Measurements from ENCODE around the gene FRYL. TPM values are rescaled to one million over a fixed set of nuclear protein-coding genes. Genes with fewer than 3 reads are reported as not detected.
"Not testable (repeated sequence)": the region's sequence is repeated elsewhere in the genome, so short reads cannot be mapped to it uniquely, and the experiment has no call there.

Gene FRYL
- total and polyA plus RNA-seq, 9 donors = 14.9 to 38.3 (median 20.3) TPM

DNA sequence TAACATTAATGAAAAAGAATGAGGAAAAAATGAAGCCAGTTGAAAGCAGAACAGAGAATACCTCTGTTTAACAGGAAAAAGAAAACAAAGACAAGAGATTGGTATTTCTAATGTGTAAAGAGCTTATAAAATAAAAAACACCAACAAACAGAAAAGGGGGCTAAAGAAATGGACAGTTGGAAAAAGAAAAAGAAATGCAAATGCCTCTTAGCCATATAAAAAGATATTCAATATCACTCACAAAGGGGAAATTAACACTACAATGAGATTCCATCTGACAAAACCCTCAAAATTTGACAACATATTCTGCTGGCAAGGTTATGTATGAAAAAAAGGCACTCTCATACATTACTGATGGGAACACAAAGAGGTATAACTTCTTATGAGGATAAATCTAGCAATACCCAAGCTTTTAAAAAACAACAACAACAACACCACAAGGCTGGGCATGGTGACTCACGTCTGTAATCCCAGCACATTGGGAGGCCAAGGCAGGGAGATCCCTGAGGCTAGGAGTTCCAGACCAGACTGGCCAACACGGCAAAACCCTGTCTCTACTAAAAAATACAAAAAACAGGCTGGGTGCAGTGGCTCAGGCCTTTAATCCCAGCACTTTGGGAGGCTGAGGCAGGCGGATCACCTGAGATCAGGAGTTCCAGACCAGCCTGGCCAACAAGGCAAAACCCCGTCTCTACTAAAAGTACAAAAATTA, 75.8 kb downstream of the FRYL start:
- WGBS (ENCODE audit: insufficient coverage) = 100% methylated on average over 3 of the region's 4 CpGs
- Histone ChIP-seq H3K4me1 (ENCODE audit: control insufficient read depth, insufficient read depth, low read length) (no peaks in the 10 kb centered on the region), H3K4me3 (ENCODE audit: low read length) (no peak overlapping the region), H3K27ac (ENCODE audit: low read length) (no peak overlapping the region), H3K9me3 (replicated peaks; ENCODE audit: control insufficient read depth, low read depth, low read length) (no peaks in the 10 kb centered on the region), H3K27me3 (ENCODE audit: control insufficient read depth, insufficient read depth, low read length) (no peaks in the 10 kb centered on the region), H3K36me3 (ENCODE audit: control insufficient read depth, insufficient read depth, low read length) (peaks cover 2% of the 10 kb centered on the region)
- DNase-seq = no peak

DNA sequence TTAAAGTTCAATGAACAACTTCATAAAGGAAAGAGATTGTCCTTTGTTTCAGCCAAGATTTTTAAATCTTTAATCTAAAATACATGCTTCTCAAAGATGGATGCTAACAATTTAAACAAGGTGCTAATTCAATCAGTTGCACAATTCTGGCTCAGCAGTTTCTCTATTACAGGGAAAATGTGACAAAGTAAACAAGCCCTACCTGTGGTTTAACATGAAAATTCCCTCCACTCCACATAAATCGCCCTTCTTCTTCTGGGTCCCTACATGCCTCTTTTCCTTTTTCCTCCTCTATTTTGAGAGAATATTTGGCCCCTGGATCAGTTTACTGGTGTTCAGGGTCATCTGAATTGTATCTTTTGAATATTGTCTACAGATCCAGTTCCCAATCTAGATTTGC, 80.6 kb downstream of the FRYL start:
- Histone ChIP-seq H3K27ac (ENCODE audit: low read length) (no peak overlapping the region), H3K4me1 (ENCODE audit: control insufficient read depth, insufficient read depth, low read length) (no peaks in the 10 kb centered on the region), H3K27me3 (ENCODE audit: control insufficient read depth, insufficient read depth, low read length) (no peaks in the 10 kb centered on the region), H3K36me3 (ENCODE audit: control insufficient read depth, insufficient read depth, low read length) (no peaks in the 10 kb centered on the region), H3K9me3 (replicated peaks; ENCODE audit: control insufficient read depth, low read depth, low read length) (no peaks in the 10 kb centered on the region), H3K4me3 (ENCODE audit: low read length) (no peak overlapping the region)
- no CpG with 5 or more reads among the region's 1 CpG for WGBS (ENCODE audit: insufficient coverage)
- DNase-seq = no peak

DNA sequence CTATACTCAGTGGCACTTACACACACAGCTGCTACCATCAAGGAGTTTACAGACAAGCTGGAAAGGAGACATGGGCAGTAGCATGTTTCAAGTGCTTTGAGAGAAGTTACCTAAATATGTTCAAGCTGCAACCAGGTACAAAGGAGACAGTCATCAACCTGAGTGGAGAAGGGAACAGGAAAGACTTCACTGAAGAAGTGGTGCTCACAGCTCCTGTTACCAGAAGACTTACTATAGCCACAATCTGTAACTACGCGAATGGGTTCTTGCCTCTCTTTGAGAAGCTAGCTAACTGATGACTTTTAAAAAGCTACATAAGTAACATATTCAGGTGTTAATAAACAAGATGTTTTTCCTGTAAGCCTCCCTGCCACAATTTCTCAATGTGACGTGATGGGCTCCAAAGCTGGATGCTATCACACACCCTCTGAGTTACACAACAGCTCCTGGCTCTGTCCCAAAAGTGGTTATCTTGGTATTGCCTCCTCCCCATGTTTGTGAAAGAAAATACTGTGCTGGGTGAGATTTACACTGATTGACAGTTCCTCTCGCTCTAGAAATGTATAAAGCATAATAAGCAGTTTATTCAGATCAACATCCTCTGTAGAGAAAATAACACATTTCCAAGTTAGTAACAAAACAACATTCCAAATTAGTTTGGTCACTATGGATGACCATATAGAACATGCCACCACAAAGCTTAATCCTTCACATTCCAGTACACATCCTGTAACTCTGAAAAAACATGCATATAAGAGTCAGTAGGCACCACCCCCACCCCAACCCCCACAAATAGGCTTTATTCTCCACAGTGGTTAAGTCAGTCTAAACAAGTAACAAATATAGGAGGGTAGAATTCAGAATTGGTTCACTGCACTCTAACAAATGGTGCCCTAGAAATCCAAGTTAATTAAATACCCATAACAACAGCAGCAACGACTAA, 81.8 kb downstream of the FRYL start:
- Histone ChIP-seq H3K27me3 (ENCODE audit: control insufficient read depth, insufficient read depth, low read length) (no peaks in the 10 kb centered on the region), H3K36me3 (ENCODE audit: control insufficient read depth, insufficient read depth, low read length) (no peaks in the 10 kb centered on the region), H3K9me3 (replicated peaks; ENCODE audit: control insufficient read depth, low read depth, low read length) (no peaks in the 10 kb centered on the region), H3K27ac (ENCODE audit: low read length) (no peak overlapping the region), H3K4me1 (ENCODE audit: control insufficient read depth, insufficient read depth, low read length) (no peaks in the 10 kb centered on the region), H3K4me3 (ENCODE audit: low read length) (no peak overlapping the region)
- WGBS (ENCODE audit: insufficient coverage) = no CpG with 5 or more reads among the region's 5 CpGs
- peak; percentile 22 for DNase-seq

DNA sequence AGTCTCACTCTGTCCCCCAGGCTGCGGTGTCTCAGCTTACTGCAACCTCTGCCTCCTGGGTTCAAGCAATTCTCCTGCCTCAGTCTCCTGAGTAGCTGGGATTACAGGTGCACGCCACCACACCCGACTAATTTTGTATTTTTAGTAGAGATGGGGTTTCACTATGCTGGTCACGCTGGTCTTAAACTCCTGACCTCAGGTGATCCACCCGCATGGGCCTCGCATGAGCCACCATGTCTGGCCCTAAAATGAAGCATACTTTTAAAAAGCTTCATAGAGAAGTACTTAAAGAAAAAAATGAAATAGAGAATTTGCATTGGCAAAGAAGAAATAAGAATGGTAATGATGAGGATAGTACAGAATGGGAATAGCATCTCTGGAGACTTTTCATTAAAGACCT, 82.6 kb downstream of the FRYL start:
- not testable (repeated sequence) for H3K36me3 ChIP-seq (ENCODE audit: control insufficient read depth, insufficient read depth, low read length); H3K4me1 ChIP-seq (ENCODE audit: control insufficient read depth, insufficient read depth, low read length); H3K27me3 ChIP-seq (ENCODE audit: control insufficient read depth, insufficient read depth, low read length); DNase-seq; H3K27ac ChIP-seq (ENCODE audit: low read length); H3K9me3 ChIP-seq (replicated peaks; ENCODE audit: control insufficient read depth, low read depth, low read length); H3K4me3 ChIP-seq (ENCODE audit: low read length)
- no CpG with 5 or more reads among the region's 6 CpGs for WGBS (ENCODE audit: insufficient coverage)

DNA sequence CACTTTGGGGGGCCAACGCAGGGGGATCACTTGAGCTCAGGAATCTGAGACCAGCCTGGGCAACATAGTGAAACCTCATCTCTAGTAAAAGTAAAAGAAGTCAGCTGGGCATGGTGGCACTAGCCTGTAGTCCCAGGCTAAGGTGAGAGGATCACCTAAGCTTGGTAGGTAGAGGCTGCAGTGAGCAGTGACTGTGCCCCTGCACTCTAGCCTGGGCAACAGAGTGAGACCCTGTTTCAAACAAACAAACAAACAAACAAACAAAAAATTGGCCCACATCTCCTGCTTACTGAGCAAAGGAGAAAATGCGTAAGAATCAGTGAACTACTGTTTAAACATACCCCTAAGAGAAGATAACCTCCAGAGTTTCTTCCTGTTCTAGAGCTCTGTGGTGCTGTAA, 85.3 kb downstream of the FRYL start:
- DNase-seq = no peak
- Histone ChIP-seq H3K27ac (ENCODE audit: low read length) (no peak overlapping the region), H3K4me1 (ENCODE audit: control insufficient read depth, insufficient read depth, low read length) (no peaks in the 10 kb centered on the region), H3K36me3 (ENCODE audit: control insufficient read depth, insufficient read depth, low read length) (no peaks in the 10 kb centered on the region), H3K9me3 (replicated peaks; ENCODE audit: control insufficient read depth, low read depth, low read length) (no peaks in the 10 kb centered on the region), H3K27me3 (ENCODE audit: control insufficient read depth, insufficient read depth, low read length) (no peaks in the 10 kb centered on the region), H3K4me3 (ENCODE audit: low read length) (no peak overlapping the region)
- WGBS (ENCODE audit: insufficient coverage) = no CpG with 5 or more reads among the region's 2 CpGs

DNA sequence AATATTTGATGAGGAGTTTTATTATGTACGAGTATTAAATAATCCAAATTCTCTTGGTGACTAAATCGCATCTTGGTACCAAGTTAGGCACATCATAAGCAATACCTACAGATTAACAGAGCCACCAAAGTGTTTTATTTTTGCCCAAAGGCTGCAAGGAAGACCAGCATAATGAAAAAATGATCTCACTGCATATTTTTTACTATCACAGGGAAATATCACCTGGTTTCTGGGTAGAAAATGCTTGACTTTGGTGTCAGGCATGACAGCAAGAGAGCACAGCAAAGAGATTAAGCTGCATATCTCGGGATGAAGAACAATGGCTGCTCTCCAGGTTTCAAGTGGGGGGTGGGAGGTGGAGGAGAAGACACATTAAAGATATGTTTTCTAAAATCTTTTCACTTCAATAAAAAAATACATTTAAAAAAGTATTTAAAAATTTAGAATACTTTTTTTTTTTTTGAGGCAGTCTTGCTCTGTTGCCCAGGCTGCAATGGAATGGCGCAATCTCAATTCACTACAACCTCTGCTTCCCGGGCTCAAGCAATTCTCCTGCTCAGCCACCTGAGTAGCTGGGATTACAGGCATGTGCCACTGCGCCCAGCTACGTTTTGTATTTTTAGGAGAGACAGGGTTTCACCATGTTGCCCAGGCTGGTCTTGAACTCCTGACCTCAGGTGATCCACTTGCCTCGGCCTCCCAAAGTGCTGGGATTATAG, 86.1 kb downstream of the FRYL start:
- DNase-seq = no peak
- Histone ChIP-seq H3K27me3 (ENCODE audit: control insufficient read depth, insufficient read depth, low read length) (no peaks in the 10 kb centered on the region), H3K4me3 (ENCODE audit: low read length) (no peak overlapping the region), H3K36me3 (ENCODE audit: control insufficient read depth, insufficient read depth, low read length) (no peaks in the 10 kb centered on the region), H3K27ac (ENCODE audit: low read length) (no peak overlapping the region), H3K9me3 (replicated peaks; ENCODE audit: control insufficient read depth, low read depth, low read length) (no peaks in the 10 kb centered on the region), H3K4me1 (ENCODE audit: control insufficient read depth, insufficient read depth, low read length) (no peaks in the 10 kb centered on the region)
- no CpG with 5 or more reads among the region's 8 CpGs for WGBS (ENCODE audit: insufficient coverage)

DNA sequence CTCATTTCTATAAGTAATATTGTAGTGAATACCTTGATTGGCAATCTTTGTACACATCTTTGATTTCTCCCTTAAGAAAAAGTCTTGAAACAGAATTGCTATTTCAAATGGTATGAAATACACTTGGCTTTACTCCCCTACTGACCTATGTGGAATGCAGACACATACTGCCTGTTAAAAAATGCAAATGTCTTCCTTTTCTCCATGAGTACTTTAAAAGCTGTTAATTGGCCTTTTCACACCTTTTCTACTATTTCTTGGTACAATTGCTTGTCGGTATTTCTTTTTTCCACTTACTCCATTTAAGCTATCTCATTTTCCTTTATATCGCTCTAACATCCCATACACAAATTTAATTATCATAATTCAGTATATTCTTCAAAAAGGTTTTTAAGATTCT, 87.2 kb downstream of the FRYL start:
- Histone ChIP-seq H3K27me3 (ENCODE audit: control insufficient read depth, insufficient read depth, low read length) (no peaks in the 10 kb centered on the region), H3K27ac (ENCODE audit: low read length) (no peak overlapping the region), H3K9me3 (replicated peaks; ENCODE audit: control insufficient read depth, low read depth, low read length) (no peaks in the 10 kb centered on the region), H3K4me3 (ENCODE audit: low read length) (no peak overlapping the region), H3K4me1 (ENCODE audit: control insufficient read depth, insufficient read depth, low read length) (no peaks in the 10 kb centered on the region), H3K36me3 (ENCODE audit: control insufficient read depth, insufficient read depth, low read length) (no peaks in the 10 kb centered on the region)
- WGBS (ENCODE audit: insufficient coverage) = no CpG with 5 or more reads among the region's 2 CpGs
- DNase-seq = no peak

DNA sequence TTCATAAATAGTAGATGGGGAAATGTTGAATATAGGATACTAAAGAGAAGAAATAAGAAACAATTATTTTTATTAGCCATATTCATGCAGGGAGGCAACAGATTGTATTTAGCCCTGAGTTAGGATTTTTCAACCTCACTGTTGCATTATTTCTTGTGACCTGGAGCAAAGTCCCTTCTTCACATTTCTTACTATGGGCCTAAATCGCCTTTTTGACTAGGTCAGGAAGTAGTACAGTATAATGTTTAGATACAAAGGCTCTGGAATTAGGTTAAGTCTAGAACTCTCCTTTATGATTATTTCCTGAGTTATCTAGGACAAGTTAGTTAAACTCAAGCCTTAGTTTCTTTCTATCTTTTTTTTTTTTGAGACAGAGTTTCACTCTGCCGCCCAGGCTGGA, 88.0 kb downstream of the FRYL start:
- Histone ChIP-seq H3K27ac (ENCODE audit: low read length) (no peak overlapping the region), H3K9me3 (replicated peaks; ENCODE audit: control insufficient read depth, low read depth, low read length) (no peaks in the 10 kb centered on the region), H3K4me3 (ENCODE audit: low read length) (no peak overlapping the region), H3K4me1 (ENCODE audit: control insufficient read depth, insufficient read depth, low read length) (no peaks in the 10 kb centered on the region), H3K27me3 (ENCODE audit: control insufficient read depth, insufficient read depth, low read length) (no peaks in the 10 kb centered on the region), H3K36me3 (ENCODE audit: control insufficient read depth, insufficient read depth, low read length) (no peaks in the 10 kb centered on the region)
- DNase-seq = no peak
- 83% methylated on average over 1 of the region's 2 CpGs for WGBS (ENCODE audit: insufficient coverage)

DNA sequence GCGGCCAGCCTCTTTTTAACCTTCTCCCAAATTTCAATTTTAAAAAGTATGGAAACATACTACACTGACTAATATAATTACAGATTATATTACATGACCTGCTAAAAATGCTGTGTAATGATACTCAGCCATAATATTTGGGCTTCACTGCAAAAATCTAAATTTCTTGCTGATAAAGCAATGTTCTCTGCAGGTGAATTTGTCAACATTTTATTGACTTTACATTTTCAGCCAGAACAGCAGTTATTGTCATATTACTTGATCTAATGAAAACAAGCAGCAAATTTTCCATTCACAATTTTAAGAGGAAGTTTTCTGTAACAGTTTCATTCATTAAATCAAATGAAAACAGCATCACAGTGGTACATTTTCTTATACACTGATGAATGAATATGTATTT, 91.1 kb downstream of the FRYL start:
- DNase-seq = no peak
- H3K4me1 ChIP-seq (ENCODE audit: control insufficient read depth, insufficient read depth, low read length) = no peaks in the 10 kb centered on the region
- no peaks in the 10 kb centered on the region for H3K9me3 ChIP-seq (replicated peaks; ENCODE audit: control insufficient read depth, low read depth, low read length)
- H3K27ac ChIP-seq (ENCODE audit: low read length) = no peak overlapping the region
- H3K4me3 ChIP-seq (ENCODE audit: low read length) = no peak overlapping the region
- no peaks in the 10 kb centered on the region for H3K27me3 ChIP-seq (ENCODE audit: control insufficient read depth, insufficient read depth, low read length)
- H3K36me3 ChIP-seq (ENCODE audit: control insufficient read depth, insufficient read depth, low read length) = no peaks in the 10 kb centered on the region
- WGBS (ENCODE audit: insufficient coverage) = no CpG with 5 or more reads among the region's 1 CpG
